SK-N-MC (cell line): ENCODE measurements around the gene DSG2.
"Not testable (repeated sequence)": the region's sequence is repeated elsewhere in the genome, so short reads cannot be mapped to it uniquely, and the experiment has no call there.

Source experiments
- EZH2 ChIP-seq: fragments of 200-600 bp; sonication (generic); IDR thresholded peaks from one replicate; pipeline ENCODE4 v1.6.1; 2017; ENCODE audit warnings: antibody characterized with exemption
- POLR2AphosphoS5 ChIP-seq: IDR thresholded peaks from 2 replicates; pipeline ENCODE4 v1.6.1; 2012; ENCODE audit warnings: mild to moderate bottlenecking, low read depth, low read length, borderline replicate concordance

DNA sequence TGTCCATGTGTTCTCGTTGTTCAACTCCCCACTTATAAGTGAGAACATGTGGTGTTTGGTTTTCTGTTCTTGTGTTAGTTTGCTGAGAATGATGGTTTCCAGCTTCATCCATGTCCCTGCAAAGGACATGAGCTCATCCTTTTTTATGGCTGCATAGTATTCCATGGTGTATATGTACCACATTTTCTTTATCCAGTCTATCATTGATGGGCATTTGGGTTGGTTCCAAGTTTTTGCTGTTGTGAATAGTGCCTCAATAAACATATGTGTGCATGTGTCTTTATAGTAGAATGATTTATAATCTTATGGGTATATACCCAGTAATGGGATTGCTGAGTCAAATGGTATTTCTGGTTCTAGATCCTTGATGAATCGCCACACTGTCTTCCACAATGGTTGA lies 9.1 kb downstream of the DSG2 start:
- not testable (repeated sequence) for TF ChIP-seq POLR2AphosphoS5, EZH2
